GM18868 (cell line): ENCODE results near the gene EARS2.

Experiments
- ATAC-seq: cut with Tn5 transposase; IDR thresholded peaks from one replicate; pipeline ENCODE4 v1.9.1; 2021; ENCODE audit warnings: mild to moderate bottlenecking, moderate library complexity; ENCODE audit not compliant: unreplicated experiment

Gene EARS2

GRCh38 chr16:23508589-23509440 lies 48.3 kb downstream of the EARS2 start:
- ATAC-seq = no peak

GRCh38 chr16:23506606-23506994 lies 50.5 kb downstream of the EARS2 start:
- no peak for ATAC-seq

- ATAC-seq = no peak
These were observed 51.2 kb downstream of the EARS2 start for GRCh38 chr16:23505671-23506605.

GRCh38 chr16:23505180-23505665 lies 51.9 kb downstream of the EARS2 start:
- ATAC-seq = no peak

GRCh38 chr16:23504453-23505179 lies 52.5 kb downstream of the EARS2 start:
- ATAC-seq = peak; percentile 66

- no peak for ATAC-seq
These were observed 53.1 kb downstream of the EARS2 start for GRCh38 chr16:23504076-23504452.

- ATAC-seq = no peak
These were observed 54.7 kb downstream of the EARS2 start for GRCh38 chr16:23502466-23502865.

- no peak for ATAC-seq
These were observed 55.9 kb downstream of the EARS2 start for GRCh38 chr16:23501291-23501690.

GRCh38 chr16:23500862-23501225 lies 56.3 kb downstream of the EARS2 start:
- no peak for ATAC-seq

- no peak for ATAC-seq
These were observed 56.8 kb downstream of the EARS2 start for GRCh38 chr16:23500212-23500861.

GRCh38 chr16:23499801-23500200 lies 57.3 kb downstream of the EARS2 start:
- ATAC-seq = no peak

- no peak for ATAC-seq
These were observed 58.3 kb downstream of the EARS2 start for GRCh38 chr16:23498863-23499262.

- no peak for ATAC-seq
These were observed 59.6 kb downstream of the EARS2 start for GRCh38 chr16:23497543-23497868.

GRCh38 chr16:23496821-23497542 lies 60.2 kb downstream of the EARS2 start:
- no peak for ATAC-seq

GRCh38 chr16:23495671-23496070 lies 61.5 kb downstream of the EARS2 start:
- ATAC-seq = no peak

GRCh38 chr16:23494188-23494587 lies 63.0 kb downstream of the EARS2 start:
- no peak for ATAC-seq

- ATAC-seq = no peak
These were observed 65.4 kb downstream of the EARS2 start for GRCh38 chr16:23491490-23492391.

- no peak for ATAC-seq
These were observed 70.7 kb downstream of the EARS2 start for GRCh38 chr16:23486480-23486879.

GRCh38 chr16:23485841-23486240 lies 71.3 kb downstream of the EARS2 start:
- ATAC-seq = no peak
